H1 (cell line): ENCODE data around the gene PTPRD. TPM values are rescaled to one million over a fixed set of nuclear protein-coding genes. Genes with fewer than 3 reads are reported as not detected.

Experiments used
- CTCF ChIA-PET: fragments of 300-600 bp; sonication (Branson Sonifier 250); formaldehyde crosslinking; loops from one replicate; lab custom pipeline; 2021; ENCODE audit not compliant: partially characterized antibody; lab: Charles Lee
- POLR2A ChIA-PET: fragments of 300-600 bp; sonication (Branson Sonifier 250); formaldehyde crosslinking; loops from one replicate; lab custom pipeline; 2021; ENCODE audit warnings: inconsistent platforms; ENCODE audit not compliant: partially characterized antibody; lab: Charles Lee
- DNase-seq, 2 experiments: peaks; one replicate each; pipeline versions ENCODE4 v3.0.0 to v3.0.0-alpha.2; 2010 to 2022; ENCODE audit warnings: low spot score in 2 of 2, low read depth in 1 of 2, mixed read lengths in 1 of 2
- FAIRE-seq: peaks from 2 replicates; lab custom pipeline; 2011; peaks lifted over from hg19 to GRCh38; lab: Jason Lieb, UNC
- H2AFZ ChIP-seq: 2 replicates; pipeline ENCODE4 v1.8.1; 2012; ENCODE audit warnings: low read length, inconsistent platforms
- H2AK5ac ChIP-seq: 2 replicates; pipeline ENCODE4 v1.6.1; 2013; ENCODE audit warnings: low read depth, low read length
- H2BK120ac ChIP-seq: replicated peaks from 2 replicates; pipeline ENCODE3; 2013; ENCODE audit warnings: low read depth, low read length, inconsistent platforms
- H2BK12ac ChIP-seq: 2 replicates; pipeline ENCODE4 v1.6.1; 2013; ENCODE audit warnings: low read depth, low read length
- H2BK15ac ChIP-seq: 2 replicates; pipeline ENCODE4 v1.6.1; 2013; ENCODE audit warnings: low read length
- H2BK20ac ChIP-seq: 2 replicates; pipeline ENCODE4 v1.6.1; 2013; ENCODE audit warnings: low read length
- H2BK5ac ChIP-seq: 2 replicates; pipeline ENCODE4 v1.6.1; 2013; ENCODE audit warnings: low read depth, low read length
- H3K14ac ChIP-seq: 2 replicates; pipeline ENCODE4 v1.6.1; 2013; ENCODE audit warnings: inconsistent platforms; ENCODE audit not compliant: insufficient read length
- H3K18ac ChIP-seq: 2 replicates; pipeline ENCODE4 v1.6.1; 2013; ENCODE audit warnings: low read length; ENCODE audit errors: extremely low read depth
- H3K23ac ChIP-seq: 2 replicates; pipeline ENCODE4 v1.6.1; 2013; ENCODE audit warnings: inconsistent platforms; ENCODE audit not compliant: insufficient read length
- H3K23me2 ChIP-seq: 2 replicates; pipeline ENCODE4 v1.6.1; 2013; ENCODE audit warnings: low read depth, low read length
- H3K27ac ChIP-seq: 2 replicates; pipeline ENCODE4 v1.6.1; 2011; ENCODE audit warnings: low read depth, low read length, inconsistent platforms
- H3K27me3 ChIP-seq, 4 experiments: replicated peaks in 1 of 4; 1 replicate in 1 of 4; 2 replicates in 3 of 4; pipeline versions ENCODE4 v1.6.1 to v1.8.1; 2011 to 2013; ENCODE audit warnings: low read length in 3 of 4, mild to moderate bottlenecking in 3 of 4, inconsistent platforms in 2 of 4, mixed read lengths in 2 of 4, moderate library complexity in 1 of 4; ENCODE audit not compliant: control insufficient read depth in 3 of 4, insufficient read depth in 3 of 4; ENCODE audit errors: extremely low read depth in 1 of 4
- H3K36me3 ChIP-seq, 4 experiments: 2 replicates each; pipeline versions ENCODE4 v1.6.1 to v1.8.1; 2011 to 2013; ENCODE audit warnings: mild to moderate bottlenecking in 4 of 4, low read length in 3 of 4, moderate library complexity in 2 of 4, control low read depth in 1 of 4, inconsistent platforms in 1 of 4; ENCODE audit not compliant: insufficient read depth in 4 of 4, control insufficient read depth in 2 of 4
- H3K4ac ChIP-seq: replicated peaks from 2 replicates; pipeline ENCODE3; 2013; ENCODE audit warnings: low read length, low read depth, mixed read lengths, inconsistent platforms; ENCODE audit not compliant: insufficient read length
- H3K4me1 ChIP-seq, 4 experiments: replicated peaks in 1 of 4; 1 replicate in 1 of 4; 2 replicates in 3 of 4; pipeline versions ENCODE4 v1.6.1 to v1.8.1; 2011 to 2013; ENCODE audit warnings: low read length in 3 of 4, inconsistent platforms in 2 of 4, mixed read lengths in 1 of 4; ENCODE audit not compliant: insufficient read depth in 4 of 4, control insufficient read depth in 3 of 4
- H3K4me2 ChIP-seq, 2 experiments: 2 replicates each; pipeline versions ENCODE4 v1.6.1 to v1.8.1; 2011 to 2013; ENCODE audit warnings: low read depth in 2 of 2, low read length in 2 of 2, control low read depth in 1 of 2, inconsistent platforms in 1 of 2, mild to moderate bottlenecking in 1 of 2; ENCODE audit not compliant: insufficient read depth in 1 of 2
- H3K4me3 ChIP-seq, 4 experiments: fragments of 200-600, 300-600 bp in 1 of 4; sonication (generic), shearing (Covaris generic), sonication (Bioruptor Twin) in 1 of 4; 2 replicates each; pipeline versions ENCODE4 v1.5.1 to v1.8.1; 2011 to 2016; ENCODE audit warnings: low read length in 4 of 4, low read depth in 3 of 4, control low read depth in 2 of 4, inconsistent platforms in 2 of 4, mild to moderate bottlenecking in 2 of 4, mixed read lengths in 1 of 4, moderate library complexity in 1 of 4; ENCODE audit not compliant: insufficient read depth in 2 of 4; ENCODE audit errors: extremely low read depth in 1 of 4
- H3K56ac ChIP-seq: replicated peaks from 2 replicates; pipeline ENCODE3; 2013; ENCODE audit warnings: low read depth, mild to moderate bottlenecking, mixed read lengths, low read length, inconsistent platforms; ENCODE audit not compliant: insufficient read length
- H3K79me1 ChIP-seq: 2 replicates; pipeline ENCODE4 v1.6.1; 2013; ENCODE audit warnings: low read depth, low read length, control low read depth
- H3K79me2 ChIP-seq, 2 experiments: 2 replicates each; pipeline versions ENCODE4 v1.6.1 to v1.8.1; 2012 to 2013; ENCODE audit warnings: low read length in 2 of 2, mild to moderate bottlenecking in 2 of 2, inconsistent platforms in 1 of 2; ENCODE audit not compliant: insufficient read depth in 2 of 2, control insufficient read depth in 1 of 2
- H3K9ac ChIP-seq, 4 experiments: replicated peaks in 1 of 4; 1 replicate in 1 of 4; 2 replicates in 3 of 4; pipeline versions ENCODE4 v1.6.1 to v1.8.1; 2011 to 2013; ENCODE audit warnings: low read depth in 3 of 4, low read length in 3 of 4, control low read depth in 2 of 4, mild to moderate bottlenecking in 2 of 4, moderate library complexity in 2 of 4, inconsistent platforms in 1 of 4; ENCODE audit errors: extremely low read depth in 1 of 4
- H3K9me3 ChIP-seq, 2 experiments: 2 replicates each; pipeline versions ENCODE4 v1.6.1 to v1.8.1; 2012 to 2013; ENCODE audit warnings: mild to moderate bottlenecking in 2 of 2, moderate library complexity in 2 of 2, control low read depth in 1 of 2, inconsistent platforms in 1 of 2, low read depth in 1 of 2, low read length in 1 of 2, mixed read lengths in 1 of 2; ENCODE audit not compliant: insufficient read depth in 2 of 2
- H4K20me1 ChIP-seq, 2 experiments: replicated peaks in 1 of 2; 2 replicates each; pipeline versions ENCODE3 to v1.8.1; 2011 to 2013; ENCODE audit warnings: inconsistent platforms in 2 of 2, low read length in 2 of 2, mild to moderate bottlenecking in 1 of 2; ENCODE audit not compliant: insufficient read depth in 2 of 2, control insufficient read depth in 1 of 2
- H4K5ac ChIP-seq: 2 replicates; pipeline ENCODE4 v1.6.1; 2013; ENCODE audit warnings: low read length, low read depth, mixed read lengths, inconsistent platforms; ENCODE audit not compliant: insufficient read length
- H4K8ac ChIP-seq: 2 replicates; pipeline ENCODE4 v1.8.0; 2013; ENCODE audit warnings: mild to moderate bottlenecking, moderate library complexity, low read length, inconsistent platforms; ENCODE audit not compliant: insufficient read depth; ENCODE audit errors: extremely low read depth
- H4K91ac ChIP-seq: replicated peaks from 2 replicates; pipeline ENCODE3; 2013; ENCODE audit warnings: low read length, mixed read lengths, inconsistent platforms; ENCODE audit not compliant: insufficient read length
- ATF3 ChIP-seq: IDR thresholded peaks from 2 replicates; pipeline ENCODE4 v1.6.1; 2011; ENCODE audit warnings: low read depth, mild to moderate bottlenecking, low read length; ENCODE audit not compliant: insufficient read depth
- BACH1 ChIP-seq: IDR thresholded peaks from 2 replicates; pipeline ENCODE4 v1.6.1; 2012; ENCODE audit warnings: low read length, improper control_type of control experiment
- CTBP2 ChIP-seq: IDR thresholded peaks from 2 replicates; pipeline ENCODE4 v1.7.0; 2011; ENCODE audit warnings: borderline replicate concordance, mild to moderate bottlenecking, moderate library complexity, mixed read lengths, low read length; ENCODE audit not compliant: insufficient read depth, insufficient read length
- JUN ChIP-seq: IDR thresholded peaks from 2 replicates; pipeline ENCODE4 v1.6.1; 2011; ENCODE audit warnings: low read depth, mild to moderate bottlenecking, improper control_type of control experiment, low read length
- JUND ChIP-seq: IDR thresholded peaks from 2 replicates; pipeline ENCODE4 v1.6.1; 2011; ENCODE audit warnings: mild to moderate bottlenecking, improper control_type of control experiment, low read length
- KDM5A ChIP-seq: fragments of 200-600 bp; IDR thresholded peaks from 2 replicates; pipeline ENCODE4 v1.7.1; 2012; ENCODE audit warnings: mild to moderate bottlenecking, low read length, inconsistent platforms, mixed read lengths
- MAFK ChIP-seq: IDR thresholded peaks from 2 replicates; pipeline ENCODE4 v1.6.1; 2012; ENCODE audit warnings: low read depth, mild to moderate bottlenecking, improper control_type of control experiment, low read length
- NANOG ChIP-seq: IDR thresholded peaks from 2 replicates; pipeline ENCODE4 v1.6.1; 2011; ENCODE audit warnings: low read length, low read depth, mild to moderate bottlenecking, inconsistent platforms; ENCODE audit not compliant: insufficient read depth, poor library complexity, severe bottlenecking
- NRF1 ChIP-seq: IDR thresholded peaks from 2 replicates; pipeline ENCODE4 v1.6.1; 2011; ENCODE audit warnings: mild to moderate bottlenecking, low read depth, low read length, improper control_type of control experiment
- POLR2A ChIP-seq, 2 experiments: IDR thresholded peaks; 1 replicate in 1 of 2; 2 replicates in 1 of 2; pipeline ENCODE4 v1.6.1; 2011; ENCODE audit warnings: low read depth in 2 of 2, low read length in 2 of 2, mild to moderate bottlenecking in 2 of 2; ENCODE audit errors: control extremely low read depth in 1 of 2
- POU5F1 ChIP-seq: IDR thresholded peaks from 2 replicates; pipeline ENCODE4 v1.6.1; 2011; ENCODE audit warnings: low read depth, mild to moderate bottlenecking, low read length, moderate library complexity
- SIX5 ChIP-seq: IDR thresholded peaks from 2 replicates; pipeline ENCODE4 v1.6.1; 2011; ENCODE audit warnings: mild to moderate bottlenecking, low read depth, low read length
- SP1 ChIP-seq: IDR thresholded peaks from 2 replicates; pipeline ENCODE4 v1.6.1; 2011; ENCODE audit warnings: low read depth, low read length
- SRF ChIP-seq: IDR thresholded peaks from 2 replicates; pipeline ENCODE4 v1.6.1; 2011; ENCODE audit warnings: mild to moderate bottlenecking, low read depth, low read length, moderate library complexity
- TAF1 ChIP-seq: IDR thresholded peaks from 2 replicates; pipeline ENCODE4 v1.6.1; 2011; ENCODE audit warnings: mild to moderate bottlenecking, low read depth, low read length
- WGBS, 2 experiments: shearing (Covaris generic) in 1 of 2; methylation state at CpG; one replicate each; pipeline versions ENCODE4 v1.1.6 to v1.1.7; 2013 to 2015; ENCODE audit warnings: low lambda C conversion rate in 2 of 2, mixed read lengths in 2 of 2, inconsistent platforms in 1 of 2, low coverage in 1 of 2, missing lambda C conversion rate in 1 of 2; ENCODE audit not compliant: insufficient replicate concordance in 2 of 2, insufficient coverage in 1 of 2, insufficient read length in 1 of 2; ENCODE audit errors: extremely low coverage in 1 of 2, missing lambda C conversion rate in 1 of 2; 5-methylcytosine and 5-hydroxymethylcytosine counted together
- polyA plus RNA-seq, 7 experiments: library from polyadenylated mRNA; depleted of rRNA in 3 of 7; stranded (reverse) in 5 of 7; unstranded in 2 of 7; fragments of >200 nt in 5 of 7; fragments of 200-250 nt in 2 of 7; gene quantifications; 1 replicate in 5 of 7; 2 replicates in 1 of 7; 4 replicates in 1 of 7; pipeline versions ENCODE4 v1.2.1 to v1.2.3, GENCODE V29; 2011 to 2013; ENCODE audit warnings: missing spikeins in 2 of 7, mixed read lengths in 2 of 7
- total RNA-seq: library from RNA; stranded (reverse); fragmentation: NEBNext Ultra II Directional; extraction: Animal tissue kit (Norgen Biotek cat#: 25700); gene quantifications from 2 replicates; pipeline ENCODE4 v1.2.1, GENCODE V29; 2021

The PTPRD gene
- total and polyA plus RNA-seq, 2 of the 8 experiments (the other 6 are each of a cell fraction or from before 2014, with no cell fraction given): 17.2 to 77.0 TPM

- H3K56ac ChIP-seq: no peak overlapping the region
- H3K14ac ChIP-seq: no peak overlapping the region
- no peaks in the 10 kb centered on the region for H3K79me1 ChIP-seq
- 37% methylated on average over 2 of the region's 2 CpGs; no CpG with 5 or more reads in 1 of the 2 experiments for WGBS, 2 experiments
- no peaks in the 10 kb centered on the region for H3K36me3 ChIP-seq
- peaks cover 0 to 3% (median 0%) of the 10 kb centered on the region in 4 experiments; a peak in 1 of 7 replicates for H3K4me1 ChIP-seq
- POLR2A ChIA-PET: no interaction called here
- no peaks in the 10 kb centered on the region for H4K20me1 ChIP-seq
- H2BK120ac ChIP-seq: no peak overlapping the region
- H3K4me3 ChIP-seq: no peak overlapping the region
- H3K4ac ChIP-seq: no peak overlapping the region
- no peak overlapping the region for H4K5ac ChIP-seq
- no peak overlapping the region for H3K9ac ChIP-seq
- DNase-seq: no peak
- H2BK5ac ChIP-seq: no peak overlapping the region
- no peak overlapping the region for H4K91ac ChIP-seq
- H3K9me3 ChIP-seq: no peaks in the 10 kb centered on the region
- H3K27me3 ChIP-seq: no peaks in the 10 kb centered on the region
- no peak overlapping the region for H3K27ac ChIP-seq
- CTCF ChIA-PET: interaction anchor here (0.7 to 1.4 kb wide), 4 partner anchors 46 to 398 kb away, joined by 3 to 4 read pairs (median 3); no protein-coding TSS in a partner anchor
- no peak for FAIRE-seq
- no peak overlapping the region for H3K4me2 ChIP-seq
- no peak overlapping the region for H3K23ac ChIP-seq
- no peak overlapping the region for H2BK15ac ChIP-seq
- H2BK12ac ChIP-seq: no peak overlapping the region
- no peak overlapping the region for H3K18ac ChIP-seq
- no peak overlapping the region for H2BK20ac ChIP-seq
- peak overlapping the region; percentile 67; the same call in 1 of the 2 replicates for H2AFZ ChIP-seq
- H3K23me2 ChIP-seq: no peaks in the 10 kb centered on the region
- H4K8ac ChIP-seq: no peak overlapping the region
- H3K79me2 ChIP-seq: no peaks in the 10 kb centered on the region
- no peak overlapping the region for H2AK5ac ChIP-seq
- TF ChIP-seq SIX5 (no peak), CTBP2 (no peak), KDM5A (no peak), SP1 (no peak), SRF (no peak), JUN (no peak), POU5F1 (no peak), TAF1 (no peak), NRF1 (no peak), BACH1 (no peak), MAFK (no peak), NANOG (no peak), JUND (no peak), ATF3 (no peak), POLR2A (IDR thresholded peaks at IDR 0.05; ENCODE audit: control extremely low read depth in 1 of 2, low read depth in 2 of 2, low read length in 2 of 2) (no peak)
These were observed 1657.5 kb downstream of the PTPRD start for GRCh38 chr9:8955315-8955714.
